Neural progenitor cell (in vitro differentiated cells): ENCODE data around the gene FOSB.

Source experiments
- CTCF ChIP-seq: fragments of 200-600 bp; sonication (generic); IDR thresholded peaks from 2 replicates; pipeline ENCODE4 v1.5.1; 2017; ENCODE audit warnings: antibody characterized with exemption, mild to moderate bottlenecking
- EZH2 ChIP-seq: fragments of 200-600 bp; sonication (generic); IDR thresholded peaks from 2 replicates; pipeline ENCODE4 v1.6.1; 2017; ENCODE audit warnings: antibody characterized with exemption, mild to moderate bottlenecking, moderate library complexity
- EZH2phosphoT487 ChIP-seq: fragments of 200-600 bp; sonication (generic); IDR thresholded peaks from 2 replicates; pipeline ENCODE4 v1.6.1; 2017; ENCODE audit warnings: antibody characterized with exemption

GRCh38 chr19:45523642-45524256 is 56.0 kb downstream of the FOSB start:
- TF ChIP-seq CTCF = peak; percentile 83
- no peak for TF ChIP-seq EZH2phosphoT487
- no peak for TF ChIP-seq EZH2
